IMR-90 (cell line): ENCODE data around the gene PARP3. TPM values are rescaled to one million over a fixed set of nuclear protein-coding genes. Genes with fewer than 3 reads are reported as not detected.
A peak's percentile ranks its signal among the peaks of the same experiment; 100 is the strongest.

ENCODE experiments used
- ATAC-seq: fragments of 200-7000 bp; cut with Tn5 transposase; 2 replicates; pipeline ENCODE4 v1.9.1; 2020; ENCODE audit warnings: low read depth, mild to moderate bottlenecking, moderate library complexity
- BruUV-seq: library from RNA; stranded (reverse); fragments of 400-500 nt; replicated peaks from 2 replicates; lab custom pipeline; 2021; lab: Mats Ljungman, UMichigan
- CTCF ChIA-PET: fragments of 300-600 bp; formaldehyde crosslinking; extraction: SDS; loops from one replicate; lab custom pipeline; 2021; ENCODE audit warnings: antibody characterized with exemption; lab: Yijun Ruan, JAX
- POLR2A ChIA-PET: fragments of 300-600 bp; sonication (Branson Sonifier 250); formaldehyde crosslinking; loops from one replicate; lab custom pipeline; 2022; ENCODE audit warnings: antibody characterized with exemption; ENCODE audit not compliant: unreplicated experiment; lab: Charles Lee
- DNase-seq: peaks from one replicate; pipeline ENCODE4 v3.0.0; 2013
- H2AFZ ChIP-seq: replicated peaks from 2 replicates; pipeline ENCODE3; 2013; ENCODE audit warnings: low read length, mild to moderate bottlenecking; ENCODE audit not compliant: poor library complexity
- H2AK5ac ChIP-seq: 2 replicates; pipeline ENCODE4 v1.6.1; 2013; ENCODE audit warnings: low read depth, low read length, inconsistent platforms
- H2AK9ac ChIP-seq: replicated peaks from 2 replicates; pipeline ENCODE3; 2013; ENCODE audit warnings: mild to moderate bottlenecking, low read depth, low read length, moderate library complexity; ENCODE audit not compliant: poor library complexity
- H2BK120ac ChIP-seq: 2 replicates; pipeline ENCODE4 v1.6.1; 2013; ENCODE audit warnings: low read depth, low read length, inconsistent platforms
- H2BK15ac ChIP-seq: 3 replicates; pipeline ENCODE4 v1.6.1; 2013; ENCODE audit warnings: low read depth, low read length, inconsistent platforms
- H2BK20ac ChIP-seq: 2 replicates; pipeline ENCODE4 v1.6.1; 2013; ENCODE audit warnings: low read depth, mild to moderate bottlenecking, inconsistent platforms, low read length, moderate library complexity
- H2BK5ac ChIP-seq: 2 replicates; pipeline ENCODE4 v1.6.1; 2013; ENCODE audit warnings: mild to moderate bottlenecking, low read depth, low read length, inconsistent platforms; ENCODE audit not compliant: poor library complexity, severe bottlenecking
- H3K14ac ChIP-seq: replicated peaks from 2 replicates; pipeline ENCODE4 v1.6.1; 2013; ENCODE audit warnings: low read depth, low read length, inconsistent platforms
- H3K18ac ChIP-seq: 2 replicates; pipeline ENCODE4 v1.6.1; 2013; ENCODE audit warnings: low read depth, low read length, control low read depth
- H3K23ac ChIP-seq: 2 replicates; pipeline ENCODE4 v1.6.1; 2013; ENCODE audit warnings: low read depth, low read length, inconsistent platforms
- H3K27ac ChIP-seq: 2 replicates; pipeline ENCODE4 v1.5.1; 2013; ENCODE audit warnings: mild to moderate bottlenecking, control low read depth, low read length; ENCODE audit not compliant: insufficient read depth
- H3K27me3 ChIP-seq: 2 replicates; pipeline ENCODE4 v1.6.1; 2013; ENCODE audit warnings: low read length; ENCODE audit not compliant: control insufficient read depth, insufficient read depth
- H3K36me3 ChIP-seq: 2 replicates; pipeline ENCODE4 v1.6.1; 2013; ENCODE audit warnings: low read length, mixed read lengths; ENCODE audit not compliant: control insufficient read depth, insufficient read depth
- H3K4ac ChIP-seq: 2 replicates; pipeline ENCODE4 v1.6.1; 2013; ENCODE audit warnings: low read depth, low read length, inconsistent platforms
- H3K4me1 ChIP-seq: 2 replicates; pipeline ENCODE4 v1.6.1; 2013; ENCODE audit warnings: low read length, mixed read lengths; ENCODE audit not compliant: control insufficient read depth, insufficient read depth
- H3K4me2 ChIP-seq: 2 replicates; pipeline ENCODE4 v1.6.1; 2013; ENCODE audit warnings: low read depth, mild to moderate bottlenecking, control low read depth, low read length, moderate library complexity
- H3K4me3 ChIP-seq: 2 replicates; pipeline ENCODE4 v1.5.1; 2013; ENCODE audit warnings: low read depth, mild to moderate bottlenecking, control low read depth, low read length, moderate library complexity; ENCODE audit not compliant: insufficient read depth
- H3K56ac ChIP-seq: 2 replicates; pipeline ENCODE4 v1.6.1; 2013; ENCODE audit warnings: low read length, inconsistent platforms; ENCODE audit not compliant: insufficient read depth; ENCODE audit errors: extremely low read depth
- H3K79me1 ChIP-seq, 2 experiments: 2 replicates each; pipeline ENCODE4 v1.6.1; 2013; ENCODE audit warnings: low read length in 2 of 2, inconsistent platforms in 1 of 2, low read depth in 1 of 2
- H3K9ac ChIP-seq: 2 replicates; pipeline ENCODE4 v1.6.1; 2013; ENCODE audit warnings: low read depth, low read length, control low read depth
- H3K9me1 ChIP-seq: 2 replicates; pipeline ENCODE4 v1.6.1; 2013; ENCODE audit warnings: low read length, inconsistent platforms; ENCODE audit not compliant: insufficient read depth
- H3K9me3 ChIP-seq: 2 replicates; pipeline ENCODE4 v1.6.1; 2013; ENCODE audit warnings: low read length; ENCODE audit not compliant: control insufficient read depth, insufficient read depth
- H4K20me1 ChIP-seq: 2 replicates; pipeline ENCODE4 v1.6.1; 2013; ENCODE audit warnings: low read length, inconsistent platforms; ENCODE audit not compliant: insufficient read depth
- H4K5ac ChIP-seq: 2 replicates; pipeline ENCODE4 v1.6.1; 2013; ENCODE audit warnings: mild to moderate bottlenecking, low read depth, low read length, control low read depth
- H4K8ac ChIP-seq, 2 experiments: 2 replicates each; pipeline ENCODE4 v1.6.1; 2013; ENCODE audit warnings: low read depth in 2 of 2, low read length in 2 of 2, control low read depth in 1 of 2, inconsistent platforms in 1 of 2
- H4K91ac ChIP-seq: 2 replicates; pipeline ENCODE4 v1.6.1; 2013; ENCODE audit warnings: low read depth, low read length, inconsistent platforms; ENCODE audit not compliant: insufficient read depth
- BHLHE40 ChIP-seq: fragments of 150-350 bp; IDR thresholded peaks from 2 replicates; pipeline ENCODE4 v1.6.1; 2016; ENCODE audit warnings: mild to moderate bottlenecking, low read depth, low read length
- CEBPB ChIP-seq: IDR thresholded peaks from 2 replicates; pipeline ENCODE4 v1.6.1; 2012; ENCODE audit warnings: low read depth, low read length, improper control_type of control experiment
- CHD1 ChIP-seq: IDR thresholded peaks from 2 replicates; pipeline ENCODE4 v1.6.1; 2012; ENCODE audit warnings: low read depth, low read length, improper control_type of control experiment
- FOS ChIP-seq: fragments of 150-350 bp; IDR thresholded peaks from 2 replicates; pipeline ENCODE4 v1.6.1; 2016; ENCODE audit warnings: low read depth, low read length
- MAFK ChIP-seq: IDR thresholded peaks from 2 replicates; pipeline ENCODE4 v1.6.1; 2012; ENCODE audit warnings: low read depth, low read length, improper control_type of control experiment
- NFE2L2 ChIP-seq: fragments of 150-350 bp; IDR thresholded peaks from 2 replicates; pipeline ENCODE4 v1.6.1; 2016; ENCODE audit warnings: low read depth, mild to moderate bottlenecking, low read length
- POLR2A ChIP-seq: IDR thresholded peaks from 2 replicates; pipeline ENCODE4 v1.6.1; 2012; ENCODE audit warnings: mild to moderate bottlenecking, low read depth, low read length
- RFX5 ChIP-seq: IDR thresholded peaks from 2 replicates; pipeline ENCODE4 v1.8.0; 2012; ENCODE audit warnings: low read depth, mild to moderate bottlenecking, low read length, moderate library complexity
- WGBS, 2 experiments: methylation state at CpG; one replicate each; pipeline versions ENCODE4 v1.1.5 to v1.1.7; 2013; ENCODE audit warnings: missing lambda C conversion rate in 2 of 2; ENCODE audit not compliant: insufficient read length in 1 of 2; ENCODE audit errors: extremely low coverage in 2 of 2; 5-methylcytosine and 5-hydroxymethylcytosine counted together
- dilution Hi-C: fragments of 300-500 bp; cut with HindIII; formaldehyde crosslinking; loops from one replicate; pipeline ENCODE4 v1.14.3; 2018; ENCODE audit warnings: low sequenced_read_pairs; ENCODE audit not compliant: unreplicated experiment
- in situ Hi-C: fragments of 300-500 bp; cut with MboI; formaldehyde crosslinking; loops from 3 replicates; pipeline ENCODE4 v1.14.3; 2019; ENCODE audit warnings: low sequenced_read_pairs, inconsistent platforms, mixed read lengths
- intact Hi-C: fragments of 100-400 bp; cut with micrococcal nuclease; formaldehyde crosslinking; loops from 2 replicates; pipeline ENCODE4 v1.10.0; 2022
- polyA plus RNA-seq, 3 experiments: library from polyadenylated mRNA; depleted of rRNA; stranded (reverse); fragments of >200 nt; gene quantifications; 2 replicates each; pipeline ENCODE4 v1.2.3, GENCODE V29; 2012; ENCODE audit warnings: low replicate concordance in 1 of 3
- total RNA-seq: library from RNA; depleted of rRNA; stranded (reverse); fragments of >200 nt; gene quantifications from 2 replicates; pipeline ENCODE4 v1.2.3, GENCODE V29; 2012
- TF ChIP-seq, protein P1 (sequence below): conservative IDR thresholded peaks from 2 replicates; pipeline ENCODE4 v1.5.1; 2012; ENCODE audit warnings: mild to moderate bottlenecking, low read depth, low read length, improper control_type of control experiment

Gene PARP3
- total and polyA plus RNA-seq, 2 of the 4 experiments (the other 2 are of a cell fraction), result 16.3 to 22.0 TPM

GRCh38 chr3:51929420-51930003, 12.7 kb upstream of the PARP3 start:
- ChIA-PET CTCF (no interaction called here), POLR2A (no interaction called here)
- Histone ChIP-seq H2BK20ac (no peak overlapping the region), H3K23ac (no peak overlapping the region), H3K4me3 (no peak overlapping the region), H3K9ac (no peak overlapping the region), H3K4ac (no peak overlapping the region), H4K91ac (no peak overlapping the region), H2AFZ (no peak overlapping the region), H2BK120ac (no peak overlapping the region), H2BK5ac (no peak overlapping the region), H3K56ac (no peak overlapping the region), H3K4me2 (no peak overlapping the region), H4K5ac (no peak overlapping the region), H2AK5ac (no peak overlapping the region), H3K27me3 (no peaks in the 10 kb centered on the region), H3K9me3 (no peaks in the 10 kb centered on the region), H4K20me1 (no peaks in the 10 kb centered on the region), H2AK9ac (no peak overlapping the region), H3K79me1 (no peaks in the 10 kb centered on the region), H3K14ac (no peak overlapping the region), H3K27ac (no peak overlapping the region), H3K36me3 (peaks cover 24% of the 10 kb centered on the region), H3K9me1 (no peaks in the 10 kb centered on the region), H3K18ac (no peak overlapping the region), H3K4me1 (no peaks in the 10 kb centered on the region), H2BK15ac (no peak overlapping the region), H4K8ac (no peak overlapping the region)
- no TSS peak for BruUV-seq
- dilution Hi-C loops, result no loop called here
- intact Hi-C loops, result loop anchor here (10.0 kb wide), 1 partner anchor 595 kb away; no protein-coding TSS in a partner anchor
- 100% methylated on average over 1 of the region's 5 CpGs; no CpG with 5 or more reads in 1 of the 2 experiments for WGBS, 2 experiments
- in situ Hi-C loops, result loop anchor here (25.0 kb wide), 1 partner anchor 542 kb away; the partner anchor contains the start of genes MANF and RBM15B
- DNase-seq (no peak), ATAC-seq (peak; percentile 56)
- TF ChIP-seq MAFK (no peak), NFE2L2 (no peak), CEBPB (no peak), CHD1 (no peak), FOS (no peak), BHLHE40 (no peak), RFX5 (no peak), POLR2A (no peak)
- TF ChIP-seq, protein P1, sequence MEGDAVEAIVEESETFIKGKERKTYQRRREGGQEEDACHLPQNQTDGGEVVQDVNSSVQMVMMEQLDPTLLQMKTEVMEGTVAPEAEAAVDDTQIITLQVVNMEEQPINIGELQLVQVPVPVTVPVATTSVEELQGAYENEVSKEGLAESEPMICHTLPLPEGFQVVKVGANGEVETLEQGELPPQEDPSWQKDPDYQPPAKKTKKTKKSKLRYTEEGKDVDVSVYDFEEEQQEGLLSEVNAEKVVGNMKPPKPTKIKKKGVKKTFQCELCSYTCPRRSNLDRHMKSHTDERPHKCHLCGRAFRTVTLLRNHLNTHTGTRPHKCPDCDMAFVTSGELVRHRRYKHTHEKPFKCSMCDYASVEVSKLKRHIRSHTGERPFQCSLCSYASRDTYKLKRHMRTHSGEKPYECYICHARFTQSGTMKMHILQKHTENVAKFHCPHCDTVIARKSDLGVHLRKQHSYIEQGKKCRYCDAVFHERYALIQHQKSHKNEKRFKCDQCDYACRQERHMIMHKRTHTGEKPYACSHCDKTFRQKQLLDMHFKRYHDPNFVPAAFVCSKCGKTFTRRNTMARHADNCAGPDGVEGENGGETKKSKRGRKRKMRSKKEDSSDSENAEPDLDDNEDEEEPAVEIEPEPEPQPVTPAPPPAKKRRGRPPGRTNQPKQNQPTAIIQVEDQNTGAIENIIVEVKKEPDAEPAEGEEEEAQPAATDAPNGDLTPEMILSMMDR, result no peak
